Measurements from ENCODE around the gene CA5A.
"Not testable (repeated sequence)": the region's sequence is repeated elsewhere in the genome, so short reads cannot be mapped to it uniquely, and the experiment has no call there.

DNA sequence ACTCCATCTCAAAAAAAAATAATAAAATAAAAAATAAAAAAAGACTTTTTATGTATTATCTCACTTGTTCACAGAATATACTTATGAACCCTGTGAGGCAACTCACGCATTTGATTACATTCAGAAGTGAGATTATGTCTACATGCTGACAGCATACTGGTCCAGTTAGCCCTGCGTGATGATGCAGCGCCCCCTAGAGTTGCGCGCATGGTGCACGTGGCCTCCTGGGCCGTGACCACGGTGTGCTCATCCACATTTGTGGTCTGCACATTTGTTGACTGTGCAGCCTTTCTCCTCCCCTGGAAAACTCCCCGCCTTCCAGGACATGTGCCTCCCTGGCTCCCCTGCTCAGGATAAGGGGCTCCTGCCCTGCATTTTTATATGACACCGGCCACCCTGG is 46.6 kb downstream of the CA5A start:
- TF ChIP-seq, protein P1, sequence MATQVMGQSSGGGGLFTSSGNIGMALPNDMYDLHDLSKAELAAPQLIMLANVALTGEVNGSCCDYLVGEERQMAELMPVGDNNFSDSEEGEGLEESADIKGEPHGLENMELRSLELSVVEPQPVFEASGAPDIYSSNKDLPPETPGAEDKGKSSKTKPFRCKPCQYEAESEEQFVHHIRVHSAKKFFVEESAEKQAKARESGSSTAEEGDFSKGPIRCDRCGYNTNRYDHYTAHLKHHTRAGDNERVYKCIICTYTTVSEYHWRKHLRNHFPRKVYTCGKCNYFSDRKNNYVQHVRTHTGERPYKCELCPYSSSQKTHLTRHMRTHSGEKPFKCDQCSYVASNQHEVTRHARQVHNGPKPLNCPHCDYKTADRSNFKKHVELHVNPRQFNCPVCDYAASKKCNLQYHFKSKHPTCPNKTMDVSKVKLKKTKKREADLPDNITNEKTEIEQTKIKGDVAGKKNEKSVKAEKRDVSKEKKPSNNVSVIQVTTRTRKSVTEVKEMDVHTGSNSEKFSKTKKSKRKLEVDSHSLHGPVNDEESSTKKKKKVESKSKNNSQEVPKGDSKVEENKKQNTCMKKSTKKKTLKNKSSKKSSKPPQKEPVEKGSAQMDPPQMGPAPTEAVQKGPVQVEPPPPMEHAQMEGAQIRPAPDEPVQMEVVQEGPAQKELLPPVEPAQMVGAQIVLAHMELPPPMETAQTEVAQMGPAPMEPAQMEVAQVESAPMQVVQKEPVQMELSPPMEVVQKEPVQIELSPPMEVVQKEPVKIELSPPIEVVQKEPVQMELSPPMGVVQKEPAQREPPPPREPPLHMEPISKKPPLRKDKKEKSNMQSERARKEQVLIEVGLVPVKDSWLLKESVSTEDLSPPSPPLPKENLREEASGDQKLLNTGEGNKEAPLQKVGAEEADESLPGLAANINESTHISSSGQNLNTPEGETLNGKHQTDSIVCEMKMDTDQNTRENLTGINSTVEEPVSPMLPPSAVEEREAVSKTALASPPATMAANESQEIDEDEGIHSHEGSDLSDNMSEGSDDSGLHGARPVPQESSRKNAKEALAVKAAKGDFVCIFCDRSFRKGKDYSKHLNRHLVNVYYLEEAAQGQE (IDR thresholded peaks at IDR 0.05; ENCODE audit: low read depth) = not testable (repeated sequence)
- TF ChIP-seq CREB1 (IDR thresholded peaks at IDR 0.05; ENCODE audit: low read depth); ZBTB7A (IDR thresholded peaks at IDR 0.05; ENCODE audit: low read depth); NFIC (IDR thresholded peaks at IDR 0.05); TAF1 (IDR thresholded peaks at IDR 0.05; ENCODE audit: low read depth): not testable (repeated sequence)
- TF ChIP-seq, protein P2, sequence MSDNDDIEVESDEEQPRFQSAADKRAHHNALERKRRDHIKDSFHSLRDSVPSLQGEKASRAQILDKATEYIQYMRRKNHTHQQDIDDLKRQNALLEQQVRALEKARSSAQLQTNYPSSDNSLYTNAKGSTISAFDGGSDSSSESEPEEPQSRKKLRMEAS (IDR thresholded peaks at IDR 0.05) = not testable (repeated sequence)
